ENCODE results near the gene SCYL3. TPM values are rescaled to one million over a fixed set of nuclear protein-coding genes. Genes with fewer than 3 reads are reported as not detected.

The SCYL3 gene
- total RNA-seq, 3 donors from 2014 or later, result 9.1 to 33.7 (median 17.4) TPM

- no peak overlapping the region for H3K27ac ChIP-seq
- intact Hi-C loops (cut with DNase I; ENCODE audit: low total_unique reads), result no loop called here
- no peak for DNase-seq (ENCODE audit: low spot score in 2 of 2)
- H3K9me3 ChIP-seq, result no peaks in the 10 kb centered on the region
- no peaks in the 10 kb centered on the region for H3K4me1 ChIP-seq
- no peak overlapping the region for H3K4me3 ChIP-seq
- TF ChIP-seq POLR2AphosphoS5 (IDR thresholded peaks at IDR 0.05) (no peak), CTCF (IDR thresholded peaks at IDR 0.05) (no peak), POLR2A (IDR thresholded peaks at IDR 0.05) (no peak)
- no peaks in the 10 kb centered on the region for H3K27me3 ChIP-seq
- H3K36me3 ChIP-seq, result no peaks in the 10 kb centered on the region
These were observed 88.8 kb downstream of the SCYL3 start for GRCh38 chr1:169804941-169805340.

DNA sequence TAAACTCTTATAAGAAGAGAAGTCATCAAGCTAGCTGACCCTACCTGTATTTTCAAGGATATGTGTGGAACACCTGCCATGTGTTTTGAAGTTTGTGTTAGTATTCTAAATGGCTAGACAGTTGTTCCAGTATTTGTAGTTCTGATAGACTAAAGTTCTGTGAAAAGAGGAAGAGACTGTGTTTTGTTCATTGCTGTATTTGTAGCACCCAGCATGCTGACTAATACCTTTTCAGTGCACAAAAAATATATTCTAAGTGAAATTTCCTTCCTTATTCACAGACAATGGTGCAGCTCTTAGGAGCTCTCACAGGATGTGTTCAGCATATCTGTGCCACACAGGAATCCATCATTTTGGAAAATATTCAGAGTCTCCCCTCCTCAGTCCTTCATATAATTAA, 90.8 kb downstream of the SCYL3 start:
- H3K9me3 ChIP-seq, result no peaks in the 10 kb centered on the region
- intact Hi-C loops (cut with DNase I; ENCODE audit: low total_unique reads), result no loop called here
- H3K27ac ChIP-seq, result no peak overlapping the region
- no peak for TF ChIP-seq POLR2A (IDR thresholded peaks at IDR 0.05)
- no peaks in the 10 kb centered on the region for H3K27me3 ChIP-seq
- DNase-seq (ENCODE audit: low spot score in 2 of 2), result no peak
- H3K4me1 ChIP-seq, result no peaks in the 10 kb centered on the region
- H3K4me3 ChIP-seq, result no peak overlapping the region
- H3K36me3 ChIP-seq, result no peaks in the 10 kb centered on the region

Other genes starting within 250 kb of the SCYL3 start
- gene SELL, start 182.3 kb downstream of the SCYL3 start, total RNA-seq, result 1 to 10 TPM; 1.9 to 2.3 (median 2.0) TPM
- 1 to 10 TPM in 2 of 3 donors, under 1 TPM in 1; 0.66 to 5.0 (median 1.4) TPM for gene SELE, start 159.8 kb downstream of the SCYL3 start, total RNA-seq
- 1 to 10 TPM; 4.3 to 6.9 (median 6.1) TPM for gene METTL18, start 99.0 kb downstream of the SCYL3 start, total RNA-seq
- gene KIFAP3, start 180.8 kb upstream of the SCYL3 start, total RNA-seq, result 10 to 100 TPM; 29.0 to 41.1 (median 37.7) TPM